H1 (cell line): ENCODE data around the gene CHCHD6. TPM values are rescaled to one million over a fixed set of nuclear protein-coding genes. Genes with fewer than 3 reads are reported as not detected.

Experiments
- ATF2 ChIP-seq: IDR thresholded peaks from 2 replicates; pipeline ENCODE4 v1.6.1; 2012; ENCODE audit warnings: low read length, inconsistent platforms
- CHD1 ChIP-seq: IDR thresholded peaks from 2 replicates; pipeline ENCODE4 v1.6.1; 2012; ENCODE audit warnings: low read depth, low read length, improper control_type of control experiment
- CHD7 ChIP-seq: fragments of 300-600 bp; sonication (generic); IDR thresholded peaks from 2 replicates; pipeline ENCODE4 v1.7.1; 2012; ENCODE audit warnings: low read length, moderate library complexity, mild to moderate bottlenecking, inconsistent platforms; ENCODE audit not compliant: insufficient replicate concordance
- KDM4A ChIP-seq: IDR thresholded peaks from one replicate; pipeline ENCODE4 v1.7.1; 2012; ENCODE audit warnings: low read depth, mild to moderate bottlenecking, moderate library complexity, low read length, inconsistent platforms; ENCODE audit not compliant: severe bottlenecking
- MAFK ChIP-seq: IDR thresholded peaks from 2 replicates; pipeline ENCODE4 v1.6.1; 2012; ENCODE audit warnings: low read depth, mild to moderate bottlenecking, improper control_type of control experiment, low read length
- SP2 ChIP-seq: IDR thresholded peaks from 2 replicates; pipeline ENCODE4 v1.6.1; 2012; ENCODE audit warnings: mild to moderate bottlenecking, low read length, inconsistent platforms
- SP4 ChIP-seq: IDR thresholded peaks from 2 replicates; pipeline ENCODE4 v1.6.1; 2012; ENCODE audit warnings: low read length, inconsistent platforms
- TAF1 ChIP-seq: IDR thresholded peaks from 2 replicates; pipeline ENCODE4 v1.6.1; 2011; ENCODE audit warnings: mild to moderate bottlenecking, low read depth, low read length
- TAF7 ChIP-seq: optimal IDR thresholded peaks from 2 replicates; pipeline ENCODE3; 2011; ENCODE audit warnings: low read depth, mild to moderate bottlenecking, inconsistent platforms, low read length, moderate library complexity, borderline replicate concordance
- polyA plus RNA-seq, 7 experiments: library from polyadenylated mRNA; depleted of rRNA in 3 of 7; stranded (reverse) in 5 of 7; unstranded in 2 of 7; fragments of >200 nt in 5 of 7; fragments of 200-250 nt in 2 of 7; gene quantifications; 1 replicate in 5 of 7; 2 replicates in 1 of 7; 4 replicates in 1 of 7; pipeline versions ENCODE4 v1.2.1 to v1.2.3, GENCODE V29; 2011 to 2013; ENCODE audit warnings: missing spikeins in 2 of 7, mixed read lengths in 2 of 7
- total RNA-seq: library from RNA; stranded (reverse); fragmentation: NEBNext Ultra II Directional; extraction: Animal tissue kit (Norgen Biotek cat#: 25700); gene quantifications from 2 replicates; pipeline ENCODE4 v1.2.1, GENCODE V29; 2021

CHCHD6 gene
- total and polyA plus RNA-seq, 2 of the 8 experiments (the other 6 are each of a cell fraction or from before 2014, with no cell fraction given): 32.4 to 37.6 TPM

DNA sequence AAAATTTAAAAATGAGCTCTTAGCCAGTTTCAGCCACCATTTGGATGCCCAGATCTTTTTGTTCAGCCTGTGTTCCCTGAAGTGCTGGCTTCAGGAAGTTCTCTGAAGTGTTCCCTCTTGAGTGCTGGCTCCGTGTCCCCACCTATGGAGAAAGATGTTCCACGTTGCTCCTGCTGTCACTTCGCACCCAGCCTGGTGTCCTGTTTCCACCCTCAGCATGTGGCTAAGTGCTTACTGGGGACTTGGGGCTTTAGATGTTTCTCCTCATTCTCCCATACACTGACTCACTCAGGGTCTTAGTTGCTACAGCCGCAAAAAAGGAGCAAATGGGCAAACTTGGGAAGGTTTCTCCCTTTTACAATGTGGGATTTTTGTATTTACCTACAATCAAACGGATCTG, 16.6 kb downstream of the CHCHD6 start (continued):
- TF ChIP-seq CHD7 (no peak), KDM4A (no peak), TAF1 (no peak), MAFK (no peak), SP2 (no peak), ATF2 (no peak), CHD1 (no peak), TAF7 (no peak), SP4 (no peak)
